GM18909 (cell line): ENCODE measurements around the gene RS1.

Source experiments
- ATAC-seq: cut with Tn5 transposase; IDR thresholded peaks from one replicate; pipeline ENCODE4 v1.9.1; 2021; ENCODE audit warnings: mild to moderate bottlenecking; ENCODE audit not compliant: unreplicated experiment, poor library complexity

RS1 gene

GRCh38 chrX:18613930-18614639 is 57.8 kb downstream of the RS1 start:
- ATAC-seq = no peak

- ATAC-seq = no peak
Measured at GRCh38 chrX:18607966-18608365, 63.9 kb downstream of the RS1 start.

- no peak for ATAC-seq
Measured at GRCh38 chrX:18598413-18598812, 73.5 kb downstream of the RS1 start.

- ATAC-seq = no peak
Measured at GRCh38 chrX:18596096-18596495, 75.8 kb downstream of the RS1 start.

- ATAC-seq = no peak
Measured at GRCh38 chrX:18594079-18594478, 77.8 kb downstream of the RS1 start.

GRCh38 chrX:18591834-18592233 is 80.1 kb downstream of the RS1 start:
- no peak for ATAC-seq
